ENCODE measurements around the gene RUFY1. TPM values are rescaled to one million over a fixed set of nuclear protein-coding genes. Genes with fewer than 3 reads are reported as not detected.

The RUFY1 gene
- polyA plus RNA-seq, 1 donor (not counting 4 experiments of a cell fraction or from before 2014, with no cell fraction given), result 25.2 TPM

GRCh38 chr5:179608131-179608581 lies 57.8 kb downstream of the RUFY1 start:
- dilution Hi-C loops (cut with MboI; ENCODE audit: extremely low pct_ligation_motif_present, low sequenced_read_pairs), result no loop called here
- H3K36me3 ChIP-seq (ENCODE audit: control insufficient read depth in 2 of 2, extremely low read depth in 1 of 2, insufficient read depth in 2 of 2, low read length in 2 of 2), result peaks cover 26 to 39% of the 10 kb centered on the region in 2 experiments
- DNase-seq (ENCODE audit: low read depth, low spot score), result no peak

GRCh38 chr5:179609834-179610108 lies 59.4 kb downstream of the RUFY1 start:
- peaks cover 3% of the 10 kb centered on the region for H3K79me2 ChIP-seq (ENCODE audit: control insufficient read depth, insufficient read depth, low read length)
- no peak overlapping the region for H3K9ac ChIP-seq (ENCODE audit: control insufficient read depth, extremely low read depth, insufficient read depth, low read length)
- no peak overlapping the region for H3K4me3 ChIP-seq (ENCODE audit: control insufficient read depth in 2 of 3, extremely low read depth in 1 of 3, insufficient read depth in 2 of 3, low read depth in 1 of 3, low read length in 3 of 3)
- DNase-seq (ENCODE audit: low read depth, low spot score), result no peak
- dilution Hi-C loops (cut with MboI; ENCODE audit: extremely low pct_ligation_motif_present, low sequenced_read_pairs), result no loop called here
- TF ChIP-seq EZH2 (IDR thresholded peaks at IDR 0.05; ENCODE audit: low read length) (no peak), CTCF (optimal IDR thresholded peaks at IDR 0.05 in 1 of 3, IDR thresholded peaks at IDR 0.05 in 1 of 3, conservative IDR thresholded peaks at IDR 0.05 in 1 of 3; ENCODE audit: extremely low read depth in 1 of 3, insufficient read depth in 2 of 3, low read length in 3 of 3) (no peak)
- no peak overlapping the region for H3K27ac ChIP-seq (ENCODE audit: control insufficient read depth, insufficient read depth, low read length)
- FAIRE-seq, result no peak
- H2AFZ ChIP-seq (ENCODE audit: control insufficient read depth, low read length), result no peak overlapping the region
- H3K9me1 ChIP-seq (ENCODE audit: control insufficient read depth, extremely low read depth, insufficient read depth, low read length), result no peaks in the 10 kb centered on the region
- peaks cover 14% of the 10 kb centered on the region for H4K20me1 ChIP-seq (ENCODE audit: control insufficient read depth, extremely low read depth, insufficient read depth, low read length)
- H3K36me3 ChIP-seq (ENCODE audit: control insufficient read depth in 2 of 2, extremely low read depth in 1 of 2, insufficient read depth in 2 of 2, low read length in 2 of 2), result peaks cover 30 to 49% of the 10 kb centered on the region in 2 experiments
- H3K4me2 ChIP-seq (ENCODE audit: control insufficient read depth, extremely low read depth, insufficient read depth, low read depth, low read length), result no peak overlapping the region
- no peaks in the 10 kb centered on the region for H3K4me1 ChIP-seq (ENCODE audit: control insufficient read depth, extremely low read depth, insufficient read depth, low read length)
- H3K27me3 ChIP-seq (ENCODE audit: control insufficient read depth, extremely low read depth, insufficient read depth, low read length), result no peaks in the 10 kb centered on the region
- no peaks in the 10 kb centered on the region for H3K9me3 ChIP-seq (ENCODE audit: control insufficient read depth, low read depth, low read length)

More at GRCh38 chr5:179608131-179608581, 57.8 kb downstream of the RUFY1 start:
- no peaks in the 10 kb centered on the region for H3K79me2 ChIP-seq (ENCODE audit: control insufficient read depth, insufficient read depth, low read length)
- no peak overlapping the region for H3K27ac ChIP-seq (ENCODE audit: control insufficient read depth, insufficient read depth, low read length)
- H3K9me1 ChIP-seq (ENCODE audit: control insufficient read depth, extremely low read depth, insufficient read depth, low read length), result no peaks in the 10 kb centered on the region
- H3K9me3 ChIP-seq (ENCODE audit: control insufficient read depth, low read depth, low read length), result no peaks in the 10 kb centered on the region
- H4K20me1 ChIP-seq (ENCODE audit: control insufficient read depth, extremely low read depth, insufficient read depth, low read length), result peaks cover 10% of the 10 kb centered on the region
- no peak overlapping the region for H3K9ac ChIP-seq (ENCODE audit: control insufficient read depth, extremely low read depth, insufficient read depth, low read length)
- H3K4me3 ChIP-seq (ENCODE audit: control insufficient read depth in 2 of 3, extremely low read depth in 1 of 3, insufficient read depth in 2 of 3, low read depth in 1 of 3, low read length in 3 of 3), result no peak overlapping the region
- H3K27me3 ChIP-seq (ENCODE audit: control insufficient read depth, extremely low read depth, insufficient read depth, low read length), result no peaks in the 10 kb centered on the region
- TF ChIP-seq CTCF (optimal IDR thresholded peaks at IDR 0.05 in 1 of 3, IDR thresholded peaks at IDR 0.05 in 1 of 3, conservative IDR thresholded peaks at IDR 0.05 in 1 of 3; ENCODE audit: extremely low read depth in 1 of 3, insufficient read depth in 2 of 3, low read length in 3 of 3) (no peak), EZH2 (IDR thresholded peaks at IDR 0.05; ENCODE audit: low read length) (no peak)
- no peak overlapping the region for H2AFZ ChIP-seq (ENCODE audit: control insufficient read depth, low read length)
- peak; percentile 23 for FAIRE-seq
- H3K4me1 ChIP-seq (ENCODE audit: control insufficient read depth, extremely low read depth, insufficient read depth, low read length), result no peaks in the 10 kb centered on the region
- no peak overlapping the region for H3K4me2 ChIP-seq (ENCODE audit: control insufficient read depth, extremely low read depth, insufficient read depth, low read depth, low read length)
